Brain microvascular endothelial cell (primary cell): ENCODE measurements around the gene MYL1.

Experiments
- DNase-seq: peaks from one replicate; pipeline ENCODE4 v3.0.0-alpha.2; 2020
- H3K27ac ChIP-seq: fragments of 250-450 bp; sonication (Bioruptor Pico); 2 replicates; pipeline ENCODE4 v1.5.1; 2020; ENCODE audit warnings: mild to moderate bottlenecking, moderate library complexity
- H3K27me3 ChIP-seq: fragments of 250-450 bp; sonication (Bioruptor Pico); replicated peaks from 2 replicates; pipeline ENCODE4 v1.5.1; 2020; ENCODE audit warnings: mild to moderate bottlenecking
- H3K36me3 ChIP-seq: fragments of 250-450 bp; sonication (Bioruptor Pico); replicated peaks from 2 replicates; pipeline ENCODE4 v1.5.1; 2020; ENCODE audit warnings: mild to moderate bottlenecking
- H3K4me3 ChIP-seq: 2 replicates; pipeline ENCODE4 v1.5.1; 2011; ENCODE audit warnings: low read depth, mild to moderate bottlenecking, control low read depth, low read length, moderate library complexity
- in situ Hi-C: cut with HindIII; loops from 2 replicates; pipeline ENCODE4 v1.10.0; 2017; ENCODE audit warnings: low sequenced_read_pairs, low pct_ligation_motif_present
- TF ChIP-seq, protein P1 (sequence below): IDR thresholded peaks from 2 replicates; pipeline ENCODE4 v1.5.1; 2011; ENCODE audit warnings: low read depth, mild to moderate bottlenecking, moderate library complexity, low read length, control low read depth, inconsistent platforms; ENCODE audit errors: missing control alignments

The MYL1 gene

DNA sequence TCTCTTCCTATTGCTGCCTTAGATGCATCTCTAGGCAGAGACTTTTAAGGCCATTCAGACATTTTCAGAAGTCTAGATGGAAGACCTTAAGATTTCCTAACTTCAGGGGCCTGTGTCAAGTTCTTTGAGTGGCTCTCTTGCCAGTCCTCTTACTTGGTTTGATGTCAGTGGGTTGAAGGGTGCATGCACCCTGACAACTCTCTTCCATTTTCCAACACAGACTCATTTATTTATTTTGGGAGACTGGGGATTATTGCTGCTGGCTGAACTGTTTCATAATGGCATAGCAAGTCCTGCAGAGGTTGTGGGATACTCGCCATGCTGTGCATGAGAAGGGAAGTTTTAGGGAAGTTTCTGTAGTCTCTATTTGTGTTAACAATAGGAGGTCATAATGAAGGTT lies 50.7 kb downstream of the MYL1 start:
- H3K27me3 ChIP-seq: no peaks in the 10 kb centered on the region
- no peak for DNase-seq
- in situ Hi-C loops: no loop called here
- no peak overlapping the region for H3K27ac ChIP-seq
- H3K36me3 ChIP-seq: no peaks in the 10 kb centered on the region
- TF ChIP-seq, protein P1, sequence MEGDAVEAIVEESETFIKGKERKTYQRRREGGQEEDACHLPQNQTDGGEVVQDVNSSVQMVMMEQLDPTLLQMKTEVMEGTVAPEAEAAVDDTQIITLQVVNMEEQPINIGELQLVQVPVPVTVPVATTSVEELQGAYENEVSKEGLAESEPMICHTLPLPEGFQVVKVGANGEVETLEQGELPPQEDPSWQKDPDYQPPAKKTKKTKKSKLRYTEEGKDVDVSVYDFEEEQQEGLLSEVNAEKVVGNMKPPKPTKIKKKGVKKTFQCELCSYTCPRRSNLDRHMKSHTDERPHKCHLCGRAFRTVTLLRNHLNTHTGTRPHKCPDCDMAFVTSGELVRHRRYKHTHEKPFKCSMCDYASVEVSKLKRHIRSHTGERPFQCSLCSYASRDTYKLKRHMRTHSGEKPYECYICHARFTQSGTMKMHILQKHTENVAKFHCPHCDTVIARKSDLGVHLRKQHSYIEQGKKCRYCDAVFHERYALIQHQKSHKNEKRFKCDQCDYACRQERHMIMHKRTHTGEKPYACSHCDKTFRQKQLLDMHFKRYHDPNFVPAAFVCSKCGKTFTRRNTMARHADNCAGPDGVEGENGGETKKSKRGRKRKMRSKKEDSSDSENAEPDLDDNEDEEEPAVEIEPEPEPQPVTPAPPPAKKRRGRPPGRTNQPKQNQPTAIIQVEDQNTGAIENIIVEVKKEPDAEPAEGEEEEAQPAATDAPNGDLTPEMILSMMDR: no peak
- no peak overlapping the region for H3K4me3 ChIP-seq

GRCh38 chr2:210263841-210264240 lies 51.1 kb downstream of the MYL1 start:
- Histone ChIP-seq H3K27me3 (no peaks in the 10 kb centered on the region), H3K27ac (no peak overlapping the region), H3K36me3 (no peaks in the 10 kb centered on the region), H3K4me3 (no peak overlapping the region)
- DNase-seq: no peak
- TF ChIP-seq, protein P1: no peak
- in situ Hi-C loops: no loop called here

GRCh38 chr2:210262036-210262435 lies 52.9 kb downstream of the MYL1 start:
- no peak for DNase-seq
- TF ChIP-seq, protein P1: no peak
- in situ Hi-C loops: no loop called here
- no peaks in the 10 kb centered on the region for H3K27me3 ChIP-seq
- no peak overlapping the region for H3K27ac ChIP-seq
- H3K36me3 ChIP-seq: no peaks in the 10 kb centered on the region
- no peak overlapping the region for H3K4me3 ChIP-seq

DNA sequence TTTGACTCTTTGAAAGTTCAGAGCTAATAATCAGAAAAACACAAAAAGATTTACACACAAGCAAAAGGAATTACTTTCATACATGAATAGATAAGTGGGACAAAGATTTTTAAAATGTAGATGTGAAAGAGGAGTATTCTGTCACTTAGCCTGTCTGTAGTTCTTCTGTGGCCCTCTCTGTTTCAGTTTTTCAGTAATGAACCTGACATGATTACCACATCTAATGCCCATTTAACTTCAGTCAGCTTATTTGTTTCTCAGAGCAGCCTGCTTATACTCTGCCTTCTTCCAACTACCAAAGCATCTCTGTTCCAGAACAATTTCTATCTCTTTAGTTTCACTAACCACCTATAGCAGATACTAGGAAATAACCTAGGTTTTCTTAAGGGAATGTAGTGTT lies 55.3 kb downstream of the MYL1 start:
- no peak overlapping the region for H3K27ac ChIP-seq

DNA sequence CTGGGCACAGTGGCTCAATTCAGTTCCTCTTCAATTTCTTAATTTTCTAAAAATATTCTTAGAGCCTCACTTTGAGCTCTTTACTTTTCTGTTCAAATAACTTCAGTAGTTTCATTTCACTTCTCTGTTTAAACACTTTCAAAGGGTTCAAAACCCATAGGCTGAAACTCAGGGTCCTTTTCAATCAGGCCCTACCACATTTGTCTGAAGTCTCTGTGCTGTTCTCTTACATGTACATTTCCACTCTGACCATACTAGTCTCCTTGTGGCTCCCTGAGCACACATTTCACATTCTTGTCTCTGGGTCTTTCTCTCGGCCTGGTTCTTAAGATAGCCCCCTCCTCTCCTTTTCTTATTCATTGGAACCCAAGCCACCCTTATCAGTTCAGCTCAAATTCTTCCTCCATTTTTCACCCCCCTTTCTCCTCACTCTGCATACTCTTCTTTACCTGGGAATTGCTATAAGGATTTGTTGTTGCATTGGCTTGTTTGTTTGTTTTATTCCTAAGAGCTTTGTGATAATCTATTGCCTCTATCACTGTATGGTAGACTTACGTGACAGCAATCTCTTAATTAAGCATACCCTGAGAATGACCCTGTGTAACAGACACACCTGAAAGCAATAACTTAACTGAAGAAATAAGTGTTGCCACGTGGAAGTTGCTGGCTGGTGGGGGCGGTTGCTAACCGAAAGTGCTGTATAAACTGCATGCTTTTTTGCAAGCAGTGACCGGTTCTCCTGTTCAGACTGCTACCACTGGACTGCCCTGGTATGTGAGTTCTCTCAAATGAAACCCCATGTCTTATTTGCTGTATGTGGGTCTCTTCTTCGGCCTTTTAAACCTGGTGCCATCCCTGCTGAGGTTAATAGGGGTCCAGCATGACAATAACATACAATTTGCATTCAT lies 62.0 kb downstream of the MYL1 start:
- in situ Hi-C loops: no loop called here
- Histone ChIP-seq H3K27ac (no peak overlapping the region), H3K4me3 (no peak overlapping the region), H3K27me3 (no peaks in the 10 kb centered on the region), H3K36me3 (no peaks in the 10 kb centered on the region)
- DNase-seq: no peak
- TF ChIP-seq, protein P1: no peak

More for the DNA sequence above, 55.3 kb downstream of the MYL1 start:
- no peak overlapping the region for H3K4me3 ChIP-seq
- H3K27me3 ChIP-seq: no peaks in the 10 kb centered on the region
- no peaks in the 10 kb centered on the region for H3K36me3 ChIP-seq
- in situ Hi-C loops: no loop called here
- DNase-seq: no peak
- TF ChIP-seq, protein P1: no peak
